ENCODE results near the gene SMARCC1.
A peak's percentile ranks its signal among the peaks of the same experiment; 100 is the strongest.
"Not testable (repeated sequence)": the region's sequence is repeated elsewhere in the genome, so short reads cannot be mapped to it uniquely, and the experiment has no call there.

SMARCC1 gene

DNA sequence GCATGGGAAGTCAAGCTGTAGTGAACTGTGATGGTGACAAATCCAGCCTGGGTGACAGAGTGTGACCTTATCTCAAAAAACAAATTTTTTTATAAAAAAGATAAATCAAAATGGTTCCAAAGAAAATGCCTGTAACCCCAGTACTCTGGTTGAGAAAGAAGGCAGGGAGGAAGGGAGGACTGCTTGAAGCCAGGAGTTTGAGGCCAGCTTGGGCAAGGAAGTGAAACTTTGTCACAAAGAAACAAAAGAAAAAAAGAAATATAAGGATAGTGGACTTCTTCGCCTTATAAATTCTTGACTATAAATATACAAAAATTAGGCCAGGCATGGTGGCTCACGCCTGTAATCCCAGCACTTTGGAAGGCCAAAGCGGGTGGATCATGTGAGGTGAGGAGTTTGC, 34.1 kb downstream of the SMARCC1 start:
- Mint-ChIP-seq H3K4me1 (peaks cover 6 to 11% of the 10 kb centered on the region in 2 donors), H3K4me3 (no peak overlapping the region), H3K27me3 (no peaks in the 10 kb centered on the region), H3K36me3 (peaks cover 18 to 34% of the 10 kb centered on the region in 2 donors), H3K27ac (no peak overlapping the region), H3K9me3 (no peaks in the 10 kb centered on the region)
- DNase-seq (no peak), ATAC-seq (replicated peaks) (peak in 1 of 2 donors; percentile 10)

DNA sequence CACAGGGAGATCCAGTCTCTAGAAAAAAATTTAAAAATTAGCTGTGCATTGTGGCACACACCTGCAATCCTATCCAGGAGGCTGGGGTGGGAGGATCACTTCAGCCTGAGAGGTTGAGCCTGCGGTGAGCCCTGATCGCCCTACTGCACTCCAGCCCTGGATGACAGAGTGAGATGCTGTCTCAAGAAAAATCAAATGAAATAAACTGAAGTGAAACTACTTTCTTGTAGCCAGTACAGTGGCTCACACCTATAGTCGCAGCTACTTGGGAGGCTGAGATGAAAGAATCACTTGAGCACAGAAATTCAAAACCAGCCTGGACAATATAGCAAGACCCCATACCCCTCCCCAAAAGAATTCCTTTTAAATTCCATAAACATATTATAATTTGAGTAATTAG, 35.4 kb downstream of the SMARCC1 start:
- Mint-ChIP-seq H3K9me3 (no peaks in the 10 kb centered on the region), H3K36me3 (peaks cover 26 to 42% of the 10 kb centered on the region in 2 donors), H3K4me1 (peaks cover 12 to 14% of the 10 kb centered on the region in 2 donors), H3K27ac (no peak overlapping the region), H3K27me3 (no peaks in the 10 kb centered on the region), H3K4me3 (no peak overlapping the region)
- peak; percentile 63 to 76 for ATAC-seq (replicated peaks)
- DNase-seq: no peak

DNA sequence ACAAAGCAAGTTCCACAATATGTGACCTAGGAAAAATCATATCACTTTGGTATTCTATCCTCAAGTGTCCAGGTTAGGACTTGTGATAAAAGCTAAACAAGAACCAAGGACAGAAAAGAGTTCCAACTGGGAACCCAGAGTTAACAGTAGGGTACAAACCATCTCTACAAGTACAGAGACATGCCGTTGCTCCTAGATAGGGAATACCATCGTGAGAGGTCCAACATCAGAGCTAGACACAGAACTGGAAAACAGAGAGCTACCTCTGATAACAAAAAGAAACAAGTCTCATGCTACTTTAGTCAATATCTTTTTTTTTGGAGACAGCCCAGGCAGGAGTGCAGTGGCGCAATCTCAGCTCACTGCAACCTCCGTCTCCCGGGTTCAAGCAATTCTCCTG, 37.8 kb downstream of the SMARCC1 start:
- Mint-ChIP-seq H3K4me1 (peaks cover 16 to 17% of the 10 kb centered on the region in 2 donors), H3K9me3 (no peaks in the 10 kb centered on the region), H3K4me3 (no peak overlapping the region), H3K27ac (no peak overlapping the region), H3K36me3 (peaks cover 28 to 34% of the 10 kb centered on the region in 2 donors), H3K27me3 (no peaks in the 10 kb centered on the region)
- ATAC-seq (replicated peaks) (no peak), DNase-seq (no peak)

DNA sequence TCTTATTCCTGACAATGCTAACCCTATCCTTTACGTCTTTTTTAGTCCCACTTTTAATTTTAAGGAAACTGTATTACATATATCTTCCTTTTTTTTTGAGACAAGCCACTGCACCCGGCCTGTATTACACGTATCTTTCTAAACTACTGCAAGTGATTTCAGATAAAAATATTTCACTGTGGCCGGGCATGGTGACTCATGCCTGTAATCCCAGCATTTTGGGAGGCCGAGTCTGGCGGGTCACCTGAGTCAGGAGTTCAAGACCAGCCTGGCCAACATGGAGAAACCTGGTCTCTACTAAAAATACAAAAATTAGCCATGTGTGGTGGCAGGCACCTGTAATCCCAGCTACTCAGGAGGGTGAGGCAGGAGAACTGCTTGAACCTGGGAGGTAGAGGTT, 38.3 kb downstream of the SMARCC1 start:
- not testable (repeated sequence) for H3K4me3 Mint-ChIP-seq; H3K27me3 Mint-ChIP-seq; H3K27ac Mint-ChIP-seq; H3K9me3 Mint-ChIP-seq; ATAC-seq (replicated peaks); DNase-seq
- peaks cover 28 to 34% of the 10 kb centered on the region in 2 donors for H3K36me3 Mint-ChIP-seq
- peaks cover 17% of the 10 kb centered on the region in 2 donors for H3K4me1 Mint-ChIP-seq

DNA sequence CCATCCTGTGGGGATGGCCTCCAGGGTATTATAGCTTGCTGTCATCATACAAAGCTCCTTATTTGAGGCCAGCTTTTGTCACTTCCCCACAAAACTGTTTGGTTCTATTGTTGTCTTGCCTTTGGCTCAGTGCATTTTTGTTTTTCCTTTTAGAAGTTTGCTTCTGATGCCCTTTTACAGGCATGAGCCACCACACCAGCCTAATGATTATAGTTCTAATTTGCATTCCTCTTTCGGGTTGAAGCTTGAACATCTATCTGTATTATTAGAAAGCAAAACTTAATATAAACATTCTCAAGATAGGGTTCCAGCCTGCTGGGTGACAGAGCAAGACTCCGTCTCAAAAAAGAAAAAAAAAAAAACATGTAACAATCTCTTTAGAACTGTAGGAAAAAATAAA, 39.8 kb downstream of the SMARCC1 start:
- Mint-ChIP-seq H3K27me3 (no peaks in the 10 kb centered on the region), H3K9me3 (no peaks in the 10 kb centered on the region), H3K27ac (no peak overlapping the region), H3K4me3 (no peak overlapping the region), H3K4me1 (peaks cover 17% of the 10 kb centered on the region in 2 donors), H3K36me3 (peaks cover 29 to 38% of the 10 kb centered on the region in 2 donors)
- DNase-seq: no peak
- no peak for ATAC-seq (replicated peaks)

DNA sequence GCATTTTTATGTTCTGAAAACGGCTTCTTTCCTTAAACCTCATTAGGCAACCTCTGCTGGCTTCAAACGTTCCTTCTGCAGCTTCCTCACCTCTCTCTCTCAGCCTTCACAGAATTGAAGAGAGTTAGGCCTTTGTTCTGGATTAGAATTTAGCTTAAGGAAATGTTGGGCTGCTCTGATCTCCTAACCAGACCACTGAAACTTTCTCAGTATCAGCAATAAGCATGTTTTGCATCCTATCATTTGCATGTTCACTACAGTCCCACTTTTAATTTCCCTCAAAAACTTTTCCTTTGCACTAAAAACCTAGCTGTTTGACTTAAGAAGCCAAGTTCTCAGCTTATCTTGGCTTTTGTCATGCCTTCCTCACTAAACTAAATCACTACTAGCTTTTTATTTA, 49.5 kb downstream of the SMARCC1 start:
- Mint-ChIP-seq H3K4me3 (no peak overlapping the region), H3K36me3 (peaks cover 22 to 51% of the 10 kb centered on the region in 2 donors), H3K27me3 (no peaks in the 10 kb centered on the region), H3K27ac (peak overlapping the region; percentile 60), H3K9me3 (no peaks in the 10 kb centered on the region), H3K4me1 (peaks cover 5 to 6% of the 10 kb centered on the region in 2 donors)
- no peak for DNase-seq
- ATAC-seq (replicated peaks): no peak

DNA sequence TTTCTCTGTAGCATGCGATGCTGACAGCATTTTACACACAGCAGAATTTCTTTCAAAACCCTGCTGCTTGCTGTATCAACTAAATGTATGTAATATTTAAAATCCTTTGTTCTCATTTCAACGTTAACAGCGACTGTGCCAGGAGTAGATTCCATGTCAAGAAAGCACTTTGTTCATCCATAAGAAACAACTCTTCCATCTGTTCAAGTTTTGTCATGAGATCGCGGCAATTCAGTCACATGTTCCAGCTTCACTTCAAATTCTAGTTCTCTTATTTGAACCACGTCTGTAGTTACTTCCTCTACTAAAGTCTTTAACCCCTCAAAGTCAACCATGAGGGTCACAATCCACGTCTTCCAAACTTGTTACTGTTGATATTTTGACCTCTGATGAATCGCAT, 50.6 kb downstream of the SMARCC1 start:
- no peak for ATAC-seq (replicated peaks)
- Mint-ChIP-seq H3K27ac (no peak overlapping the region), H3K4me1 (peaks cover 5 to 6% of the 10 kb centered on the region in 2 donors), H3K36me3 (peaks cover 24 to 48% of the 10 kb centered on the region in 2 donors), H3K4me3 (no peak overlapping the region), H3K27me3 (no peaks in the 10 kb centered on the region), H3K9me3 (no peaks in the 10 kb centered on the region)
- DNase-seq: no peak

DNA sequence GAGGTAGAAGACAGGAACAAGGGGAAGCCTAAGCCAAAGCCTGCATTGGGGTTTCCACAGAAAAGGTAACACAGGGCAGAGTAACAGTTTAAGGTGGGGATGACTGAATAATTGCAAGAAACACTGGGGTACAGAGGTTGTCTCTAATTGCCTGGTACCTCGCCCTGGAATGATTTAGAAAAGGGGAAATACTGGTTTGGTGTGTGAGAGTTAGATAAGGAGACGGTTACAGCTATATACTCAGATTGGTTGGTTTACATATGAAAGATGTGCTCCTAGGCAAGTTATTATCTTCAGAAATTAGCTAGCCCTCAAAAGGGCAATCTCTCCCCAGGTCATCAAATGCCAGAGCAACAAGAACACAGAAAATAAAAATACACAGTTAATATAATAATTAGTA, 58.8 kb downstream of the SMARCC1 start:
- no peak for ATAC-seq (replicated peaks)
- Mint-ChIP-seq H3K4me1 (peaks cover 0 to 3% of the 10 kb centered on the region in 2 donors), H3K36me3 (peaks cover 10 to 24% of the 10 kb centered on the region in 2 donors), H3K9me3 (no peaks in the 10 kb centered on the region), H3K27me3 (no peaks in the 10 kb centered on the region), H3K4me3 (no peak overlapping the region), H3K27ac (peak overlapping the region; percentile 67)
- DNase-seq: no peak

DNA sequence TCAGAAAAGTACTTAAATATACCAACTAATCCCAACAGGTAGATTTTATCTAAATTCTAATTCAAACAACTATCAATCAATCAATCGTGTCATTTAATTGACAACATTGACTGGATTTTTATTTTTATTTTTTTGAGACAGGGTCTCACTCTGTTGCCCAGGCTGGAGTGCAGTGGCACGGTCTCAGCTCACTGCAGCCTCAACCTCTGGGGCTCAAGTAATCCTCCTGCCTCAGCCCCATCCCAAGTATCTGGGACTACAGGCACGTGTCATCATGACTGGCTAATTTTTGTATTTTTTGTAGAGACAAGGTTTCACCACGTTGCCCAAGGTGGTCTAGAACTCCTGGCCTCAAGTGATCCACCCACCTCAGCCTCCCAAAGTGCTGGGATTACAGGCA, 64.2 kb downstream of the SMARCC1 start:
- H3K9me3 Mint-ChIP-seq; ATAC-seq (replicated peaks); H3K27me3 Mint-ChIP-seq; H3K4me3 Mint-ChIP-seq; H3K4me1 Mint-ChIP-seq; DNase-seq: not testable (repeated sequence)
- Mint-ChIP-seq H3K27ac (peak overlapping the region; percentile 71), H3K36me3 (peaks cover 9 to 33% of the 10 kb centered on the region in 2 donors)

DNA sequence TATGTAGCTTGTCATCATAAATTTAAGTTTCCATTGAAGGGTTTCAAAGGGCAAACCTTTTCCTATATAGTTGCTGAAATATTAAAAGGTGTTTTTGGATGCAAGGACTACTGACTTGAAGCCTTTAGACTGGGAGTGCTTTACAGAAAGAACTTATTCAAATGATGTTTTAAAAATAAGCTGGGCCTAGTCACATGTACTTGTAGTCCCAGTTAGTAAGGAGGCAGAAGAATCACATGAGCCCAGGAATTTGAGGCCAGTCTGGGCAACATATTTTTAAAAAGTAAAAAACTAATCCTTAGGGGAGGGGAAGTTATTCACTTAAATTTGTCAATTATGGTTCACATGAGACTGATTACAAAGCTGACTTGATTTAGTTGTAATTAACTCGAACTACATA, 65.0 kb downstream of the SMARCC1 start:
- H3K9me3 Mint-ChIP-seq: no peaks in the 10 kb centered on the region
- H3K27me3 Mint-ChIP-seq: no peaks in the 10 kb centered on the region
- H3K4me3 Mint-ChIP-seq: no peak overlapping the region
- H3K4me1 Mint-ChIP-seq: peaks cover 0 to 2% of the 10 kb centered on the region in 2 donors
- H3K36me3 Mint-ChIP-seq: peaks cover 12 to 37% of the 10 kb centered on the region in 2 donors
- no peak for DNase-seq
- ATAC-seq (replicated peaks): no peak
- peak overlapping the region; percentile 75 for H3K27ac Mint-ChIP-seq

DNA sequence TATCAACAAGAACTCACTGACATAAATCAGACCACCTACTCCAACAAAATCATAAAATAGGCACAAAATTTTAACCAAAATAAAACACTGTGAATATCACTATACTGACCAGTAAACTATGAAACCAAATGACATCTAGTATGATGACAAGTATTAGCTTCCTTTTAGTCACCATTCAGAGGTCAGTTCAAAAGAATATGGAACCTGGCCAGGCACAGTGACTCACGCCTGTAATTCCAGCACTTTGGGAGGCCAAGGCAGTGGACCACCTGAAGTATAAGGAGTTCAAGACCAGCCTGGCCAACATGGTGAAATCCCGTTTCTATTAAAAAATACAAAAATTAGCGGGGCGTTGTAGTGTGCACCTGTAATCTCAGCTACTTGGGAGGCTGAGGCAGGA, 65.8 kb downstream of the SMARCC1 start:
- no peak overlapping the region for H3K27ac Mint-ChIP-seq

DNA sequence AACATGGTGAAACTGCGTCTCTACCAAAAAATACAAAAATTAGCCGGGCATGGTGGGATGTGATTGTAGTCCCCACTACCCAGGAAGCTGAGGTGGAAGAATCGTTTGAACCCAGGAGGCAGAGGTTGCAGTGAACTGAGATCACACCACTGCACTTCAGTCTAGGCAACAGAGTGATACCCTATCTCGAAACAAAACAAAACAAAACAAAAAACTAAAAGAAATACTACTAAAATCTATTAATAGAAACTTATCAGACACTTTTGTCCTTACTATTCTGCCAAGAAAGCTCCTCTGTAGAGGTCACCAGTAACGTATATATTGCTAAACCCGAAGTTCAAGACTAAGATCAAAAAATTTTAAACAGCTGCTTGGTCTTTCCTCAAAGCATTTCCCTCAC, 67.1 kb downstream of the SMARCC1 start:
- DNase-seq (no peak), ATAC-seq (replicated peaks) (no peak)
- Mint-ChIP-seq H3K4me1 (peaks cover 0 to 2% of the 10 kb centered on the region in 2 donors), H3K9me3 (no peaks in the 10 kb centered on the region), H3K4me3 (no peak overlapping the region), H3K36me3 (peaks cover 17 to 34% of the 10 kb centered on the region in 2 donors), H3K27me3 (no peaks in the 10 kb centered on the region), H3K27ac (no peak overlapping the region)

More for the DNA sequence above, 65.8 kb downstream of the SMARCC1 start:
- H3K36me3 Mint-ChIP-seq: peaks cover 12 to 34% of the 10 kb centered on the region in 2 donors
- H3K27me3 Mint-ChIP-seq: no peaks in the 10 kb centered on the region
- no peak for ATAC-seq (replicated peaks)
- H3K9me3 Mint-ChIP-seq: no peaks in the 10 kb centered on the region
- peaks cover 0 to 2% of the 10 kb centered on the region in 2 donors for H3K4me1 Mint-ChIP-seq
- H3K4me3 Mint-ChIP-seq: no peak overlapping the region
- DNase-seq: no peak

DNA sequence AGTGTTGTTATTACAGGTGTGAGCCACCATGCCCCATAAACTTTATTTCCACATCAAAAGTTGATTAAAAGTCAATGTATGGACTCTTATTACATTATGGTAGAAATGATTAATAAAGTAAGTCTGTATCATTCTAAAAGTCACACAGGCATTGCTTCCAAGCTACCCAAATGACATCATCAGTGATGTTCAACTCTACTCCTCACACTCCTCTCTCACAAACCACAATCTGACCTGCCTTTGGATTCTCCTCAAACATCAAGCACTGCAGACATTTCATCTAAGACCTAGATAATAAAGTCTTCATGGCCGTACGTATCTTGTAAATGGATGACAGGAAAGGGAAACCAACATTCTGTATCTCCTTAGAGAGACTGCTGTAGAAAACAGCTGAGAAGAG, 68.0 kb downstream of the SMARCC1 start:
- H3K36me3 Mint-ChIP-seq: peaks cover 18 to 37% of the 10 kb centered on the region in 2 donors
- no peak for ATAC-seq (replicated peaks)
- peaks cover 0 to 2% of the 10 kb centered on the region in 2 donors for H3K4me1 Mint-ChIP-seq
- no peaks in the 10 kb centered on the region for H3K9me3 Mint-ChIP-seq
- H3K27ac Mint-ChIP-seq: no peak overlapping the region
- DNase-seq: no peak
- no peaks in the 10 kb centered on the region for H3K27me3 Mint-ChIP-seq
- H3K4me3 Mint-ChIP-seq: no peak overlapping the region

DNA sequence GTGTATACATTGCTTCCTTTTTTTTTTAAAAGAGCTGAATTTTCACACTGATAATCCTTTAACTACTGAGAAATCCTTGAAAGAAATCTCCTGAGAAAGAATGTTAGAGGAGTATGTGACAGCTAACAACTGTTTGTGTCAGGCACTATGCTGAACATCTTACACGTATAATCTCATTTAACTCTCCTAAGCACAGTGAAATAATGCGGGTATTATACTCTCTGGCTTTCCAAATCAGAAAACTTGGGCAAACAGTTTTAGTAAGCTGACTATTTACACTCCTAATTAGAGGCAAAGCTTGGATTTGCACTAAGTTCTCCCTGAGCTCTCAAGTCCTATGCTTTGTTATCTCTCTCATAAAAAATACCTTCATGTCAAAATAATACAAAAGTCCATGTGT, 69.3 kb downstream of the SMARCC1 start:
- Mint-ChIP-seq H3K27ac (no peak overlapping the region), H3K9me3 (no peaks in the 10 kb centered on the region), H3K4me1 (peaks cover 0 to 2% of the 10 kb centered on the region in 2 donors), H3K36me3 (peaks cover 18 to 42% of the 10 kb centered on the region in 2 donors), H3K27me3 (no peaks in the 10 kb centered on the region), H3K4me3 (no peak overlapping the region)
- ATAC-seq (replicated peaks): no peak
- DNase-seq: no peak

DNA sequence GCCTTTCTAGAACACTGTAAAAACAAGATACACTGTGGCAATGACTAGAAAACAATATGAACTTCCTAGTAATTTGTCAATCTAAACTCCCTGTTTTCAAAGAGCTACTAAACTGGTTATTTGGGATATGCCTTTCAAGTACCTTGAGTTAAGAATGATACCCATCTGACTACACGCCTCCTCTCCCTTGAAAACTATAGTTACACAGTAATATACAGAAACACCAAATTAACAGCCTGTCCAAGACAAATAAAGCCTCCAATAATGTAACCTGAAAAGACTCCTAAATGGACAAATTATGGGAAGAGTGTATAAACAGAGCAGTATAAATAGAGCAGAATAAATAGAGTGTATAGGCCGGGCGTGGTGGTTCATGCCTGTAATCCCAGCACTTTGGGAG, 70.1 kb downstream of the SMARCC1 start:
- H3K36me3 Mint-ChIP-seq: peaks cover 21 to 46% of the 10 kb centered on the region in 2 donors
- H3K27me3 Mint-ChIP-seq: no peaks in the 10 kb centered on the region
- DNase-seq: no peak
- no peak overlapping the region for H3K27ac Mint-ChIP-seq
- no peak overlapping the region for H3K4me3 Mint-ChIP-seq
- ATAC-seq (replicated peaks): no peak
- H3K9me3 Mint-ChIP-seq: no peaks in the 10 kb centered on the region
- H3K4me1 Mint-ChIP-seq: peaks cover 0 to 2% of the 10 kb centered on the region in 2 donors

DNA sequence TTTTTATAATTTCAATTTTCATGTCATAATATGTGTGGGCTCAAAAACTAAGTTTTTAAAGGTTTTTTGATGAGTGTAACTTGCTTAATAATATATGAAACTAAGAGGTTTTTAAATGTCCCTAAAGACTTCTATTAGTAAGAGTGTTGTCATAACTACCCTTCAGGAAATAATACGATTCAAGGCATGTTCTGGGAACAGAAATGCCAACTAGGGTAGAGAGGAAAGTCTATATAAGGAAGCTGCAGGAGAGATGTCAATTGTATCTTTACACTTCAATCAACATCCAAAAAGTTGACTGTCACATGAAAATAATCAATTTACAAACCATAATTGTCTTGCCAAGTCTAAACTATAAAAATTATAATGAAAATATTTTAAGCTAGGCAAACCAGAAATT, 76.3 kb downstream of the SMARCC1 start:
- no peak overlapping the region for H3K4me3 Mint-ChIP-seq
- no peaks in the 10 kb centered on the region for H3K27me3 Mint-ChIP-seq
- peaks cover 0 to 4% of the 10 kb centered on the region in 2 donors for H3K4me1 Mint-ChIP-seq
- no peak overlapping the region for H3K27ac Mint-ChIP-seq
- peaks cover 17 to 32% of the 10 kb centered on the region in 2 donors for H3K36me3 Mint-ChIP-seq
- ATAC-seq (replicated peaks) (no peak), DNase-seq (no peak)
- H3K9me3 Mint-ChIP-seq: no peaks in the 10 kb centered on the region
